ENCODE measurements around the gene RBBP8. TPM values are rescaled to one million over a fixed set of nuclear protein-coding genes. Genes with fewer than 3 reads are reported as not detected.

Gene RBBP8
- polyA plus RNA-seq, 1 donor from 2014 or later: 19.5 TPM

DNA sequence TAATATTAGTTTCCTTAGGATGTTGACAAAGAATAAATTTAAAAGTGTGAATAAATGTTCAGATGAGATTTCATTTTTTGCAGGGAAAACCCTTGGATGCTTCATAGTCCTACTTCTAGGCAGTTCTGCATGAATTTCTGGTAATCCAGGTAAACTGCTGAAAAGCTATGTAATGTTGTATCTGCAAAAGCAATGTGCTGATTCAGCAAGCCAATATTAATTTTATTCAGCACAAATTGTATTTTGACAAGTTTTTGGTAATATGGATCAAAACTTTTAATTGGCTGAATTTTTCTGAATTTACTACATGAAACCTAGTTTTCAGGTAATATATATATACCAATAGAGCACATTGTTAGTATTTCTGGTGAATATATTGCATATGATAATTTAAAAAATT is 17.8 kb upstream of the RBBP8 start:
- Histone ChIP-seq H3K4me3 (ENCODE audit: low read length) (no peak overlapping the region), H3K36me3 (ENCODE audit: insufficient read depth, low read length) (no peaks in the 10 kb centered on the region), H2AFZ (ENCODE audit: low read depth, low read length) (no peak overlapping the region), H3K79me2 (replicated peaks; ENCODE audit: insufficient read depth, low read length) (no peaks in the 10 kb centered on the region), H3K4me2 (ENCODE audit: low read length) (no peak overlapping the region), H3K9ac (ENCODE audit: low read length) (no peak overlapping the region), H3F3A (ENCODE audit: insufficient read depth, low read length, poor library complexity, severe bottlenecking) (no peaks in the 10 kb centered on the region), H3K9me2 (ENCODE audit: insufficient read depth, low read length) (no peaks in the 10 kb centered on the region), H4K20me1 (ENCODE audit: insufficient read depth) (no peaks in the 10 kb centered on the region), H3K27ac (ENCODE audit: low read length) (no peak overlapping the region), H3K27me3 (ENCODE audit: insufficient read depth, low read depth, low read length) (no peaks in the 10 kb centered on the region), H3K9me3 (ENCODE audit: low read length) (no peaks in the 10 kb centered on the region)
- TF ChIP-seq, protein P1, sequence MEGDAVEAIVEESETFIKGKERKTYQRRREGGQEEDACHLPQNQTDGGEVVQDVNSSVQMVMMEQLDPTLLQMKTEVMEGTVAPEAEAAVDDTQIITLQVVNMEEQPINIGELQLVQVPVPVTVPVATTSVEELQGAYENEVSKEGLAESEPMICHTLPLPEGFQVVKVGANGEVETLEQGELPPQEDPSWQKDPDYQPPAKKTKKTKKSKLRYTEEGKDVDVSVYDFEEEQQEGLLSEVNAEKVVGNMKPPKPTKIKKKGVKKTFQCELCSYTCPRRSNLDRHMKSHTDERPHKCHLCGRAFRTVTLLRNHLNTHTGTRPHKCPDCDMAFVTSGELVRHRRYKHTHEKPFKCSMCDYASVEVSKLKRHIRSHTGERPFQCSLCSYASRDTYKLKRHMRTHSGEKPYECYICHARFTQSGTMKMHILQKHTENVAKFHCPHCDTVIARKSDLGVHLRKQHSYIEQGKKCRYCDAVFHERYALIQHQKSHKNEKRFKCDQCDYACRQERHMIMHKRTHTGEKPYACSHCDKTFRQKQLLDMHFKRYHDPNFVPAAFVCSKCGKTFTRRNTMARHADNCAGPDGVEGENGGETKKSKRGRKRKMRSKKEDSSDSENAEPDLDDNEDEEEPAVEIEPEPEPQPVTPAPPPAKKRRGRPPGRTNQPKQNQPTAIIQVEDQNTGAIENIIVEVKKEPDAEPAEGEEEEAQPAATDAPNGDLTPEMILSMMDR (IDR thresholded peaks at IDR 0.05; ENCODE audit: poor library complexity, severe bottlenecking): no peak
- TF ChIP-seq, protein P2, sequence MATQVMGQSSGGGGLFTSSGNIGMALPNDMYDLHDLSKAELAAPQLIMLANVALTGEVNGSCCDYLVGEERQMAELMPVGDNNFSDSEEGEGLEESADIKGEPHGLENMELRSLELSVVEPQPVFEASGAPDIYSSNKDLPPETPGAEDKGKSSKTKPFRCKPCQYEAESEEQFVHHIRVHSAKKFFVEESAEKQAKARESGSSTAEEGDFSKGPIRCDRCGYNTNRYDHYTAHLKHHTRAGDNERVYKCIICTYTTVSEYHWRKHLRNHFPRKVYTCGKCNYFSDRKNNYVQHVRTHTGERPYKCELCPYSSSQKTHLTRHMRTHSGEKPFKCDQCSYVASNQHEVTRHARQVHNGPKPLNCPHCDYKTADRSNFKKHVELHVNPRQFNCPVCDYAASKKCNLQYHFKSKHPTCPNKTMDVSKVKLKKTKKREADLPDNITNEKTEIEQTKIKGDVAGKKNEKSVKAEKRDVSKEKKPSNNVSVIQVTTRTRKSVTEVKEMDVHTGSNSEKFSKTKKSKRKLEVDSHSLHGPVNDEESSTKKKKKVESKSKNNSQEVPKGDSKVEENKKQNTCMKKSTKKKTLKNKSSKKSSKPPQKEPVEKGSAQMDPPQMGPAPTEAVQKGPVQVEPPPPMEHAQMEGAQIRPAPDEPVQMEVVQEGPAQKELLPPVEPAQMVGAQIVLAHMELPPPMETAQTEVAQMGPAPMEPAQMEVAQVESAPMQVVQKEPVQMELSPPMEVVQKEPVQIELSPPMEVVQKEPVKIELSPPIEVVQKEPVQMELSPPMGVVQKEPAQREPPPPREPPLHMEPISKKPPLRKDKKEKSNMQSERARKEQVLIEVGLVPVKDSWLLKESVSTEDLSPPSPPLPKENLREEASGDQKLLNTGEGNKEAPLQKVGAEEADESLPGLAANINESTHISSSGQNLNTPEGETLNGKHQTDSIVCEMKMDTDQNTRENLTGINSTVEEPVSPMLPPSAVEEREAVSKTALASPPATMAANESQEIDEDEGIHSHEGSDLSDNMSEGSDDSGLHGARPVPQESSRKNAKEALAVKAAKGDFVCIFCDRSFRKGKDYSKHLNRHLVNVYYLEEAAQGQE (IDR thresholded peaks at IDR 0.05; ENCODE audit: borderline replicate concordance): no peak
- no peak for TF ChIP-seq RAD21 (conservative IDR thresholded peaks at IDR 0.05)
- TF ChIP-seq MXI1 (conservative IDR thresholded peaks at IDR 0.05; ENCODE audit: poor library complexity, severe bottlenecking): no peak
- no peak for TF ChIP-seq EP300 (conservative IDR thresholded peaks at IDR 0.05; ENCODE audit: poor library complexity, severe bottlenecking)

DNA sequence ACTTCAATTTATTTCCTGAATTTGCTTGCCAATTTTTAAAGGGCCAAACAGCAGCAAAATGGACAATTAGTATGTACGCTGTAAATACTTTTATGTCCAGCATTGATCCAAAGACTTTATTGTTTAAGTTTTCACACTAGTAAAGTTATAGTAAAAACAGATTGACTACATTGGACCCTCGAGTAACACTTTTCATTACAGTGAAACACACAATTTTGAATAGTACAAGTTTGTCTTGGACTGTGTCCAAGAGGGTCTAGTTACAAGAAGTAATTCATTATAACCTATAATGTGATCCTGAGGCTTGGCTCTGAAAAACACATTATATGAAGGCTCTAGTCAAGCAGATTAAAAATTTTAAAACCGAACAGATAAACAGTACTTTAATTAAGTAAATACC is 11.4 kb upstream of the RBBP8 start:
- Histone ChIP-seq H3K9me3 (ENCODE audit: low read length) (no peaks in the 10 kb centered on the region), H4K20me1 (ENCODE audit: insufficient read depth) (no peaks in the 10 kb centered on the region), H3K36me3 (ENCODE audit: insufficient read depth, low read length) (no peaks in the 10 kb centered on the region), H3F3A (ENCODE audit: insufficient read depth, low read length, poor library complexity, severe bottlenecking) (no peaks in the 10 kb centered on the region), H3K4me3 (ENCODE audit: low read length) (no peak overlapping the region), H3K9ac (ENCODE audit: low read length) (no peak overlapping the region), H3K79me2 (replicated peaks; ENCODE audit: insufficient read depth, low read length) (no peaks in the 10 kb centered on the region), H3K27me3 (ENCODE audit: insufficient read depth, low read depth, low read length) (no peaks in the 10 kb centered on the region), H3K4me2 (ENCODE audit: low read length) (no peak overlapping the region), H2AFZ (ENCODE audit: low read depth, low read length) (no peak overlapping the region), H3K9me2 (ENCODE audit: insufficient read depth, low read length) (no peaks in the 10 kb centered on the region), H3K27ac (ENCODE audit: low read length) (no peak overlapping the region)
- TF ChIP-seq RAD21 (conservative IDR thresholded peaks at IDR 0.05): no peak
- TF ChIP-seq EP300 (conservative IDR thresholded peaks at IDR 0.05; ENCODE audit: poor library complexity, severe bottlenecking): no peak
- TF ChIP-seq MXI1 (conservative IDR thresholded peaks at IDR 0.05; ENCODE audit: poor library complexity, severe bottlenecking): no peak
- no peak for TF ChIP-seq EZH2 (IDR thresholded peaks at IDR 0.05; ENCODE audit: borderline replicate concordance, insufficient read depth, low read length, poor library complexity, severe bottlenecking)
- TF ChIP-seq, protein P2 (IDR thresholded peaks at IDR 0.05; ENCODE audit: borderline replicate concordance): no peak
- TF ChIP-seq, protein P1 (IDR thresholded peaks at IDR 0.05; ENCODE audit: poor library complexity, severe bottlenecking): no peak
- TF ChIP-seq POLR2AphosphoS5 (IDR thresholded peaks at IDR 0.05): no peak
- TF ChIP-seq SMC3 (conservative IDR thresholded peaks at IDR 0.05; ENCODE audit: poor library complexity): no peak
- TF ChIP-seq TAF1 (IDR thresholded peaks at IDR 0.05; ENCODE audit: low read depth): no peak
